Sciatic nerve (tissue), 2 donors: ENCODE results near the gene NRP1. TPM values are rescaled to one million over a fixed set of nuclear protein-coding genes. Genes with fewer than 3 reads are reported as not detected.

ENCODE experiments used
- ATAC-seq: fragments of 200-7000 bp; cut with Tn5 transposase; one replicate; pipeline ENCODE4 v1.9.1; 2020; ENCODE audit warnings: mild to moderate bottlenecking, moderate library complexity
- DNase-seq: peaks from one replicate; pipeline ENCODE4 v3.0.0-alpha.2; 2020; ENCODE audit warnings: low spot score
- intact Hi-C: fragments of 100-400 bp; cut with DNase I; formaldehyde crosslinking; loops from one replicate; pipeline ENCODE4 v1.14.2; 2022
- total RNA-seq: library from RNA; stranded (reverse); fragmentation: NEBNext Ultra II Directional; extraction: Animal tissue kit (Norgen Biotek cat#: 25700); gene quantifications from one replicate; pipeline ENCODE4 v1.2.1, GENCODE V29; 2021
- donor health status: DM: no; HTN: no; CAD: no.
- donor health status: DM: no; HTN: no; CAD: no.

The NRP1 gene
- total RNA-seq, 1 donor from 2014 or later: 156 TPM

DNA sequence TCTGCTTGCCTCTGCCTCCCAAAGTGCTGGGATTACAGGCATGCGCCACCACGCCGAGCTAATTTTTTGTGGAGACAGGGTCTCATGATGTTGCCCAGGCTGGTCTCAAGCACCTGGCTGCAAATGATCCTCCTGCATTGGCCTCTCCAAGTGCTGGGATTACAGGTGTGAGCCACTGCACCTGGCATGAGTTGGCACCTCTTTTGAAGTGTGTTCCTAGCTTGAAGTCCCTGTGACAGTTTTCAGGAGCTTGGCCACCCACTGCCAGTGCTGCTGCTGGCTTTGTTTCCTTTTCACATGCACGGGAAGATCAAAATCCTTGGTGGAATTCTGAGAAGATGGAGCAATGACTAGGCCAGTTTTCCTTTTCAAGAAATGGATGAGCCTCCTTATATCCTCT is 126.3 kb downstream of the NRP1 start:
- ATAC-seq (no peak), DNase-seq (no peak)
- intact Hi-C loops: no loop called here

DNA sequence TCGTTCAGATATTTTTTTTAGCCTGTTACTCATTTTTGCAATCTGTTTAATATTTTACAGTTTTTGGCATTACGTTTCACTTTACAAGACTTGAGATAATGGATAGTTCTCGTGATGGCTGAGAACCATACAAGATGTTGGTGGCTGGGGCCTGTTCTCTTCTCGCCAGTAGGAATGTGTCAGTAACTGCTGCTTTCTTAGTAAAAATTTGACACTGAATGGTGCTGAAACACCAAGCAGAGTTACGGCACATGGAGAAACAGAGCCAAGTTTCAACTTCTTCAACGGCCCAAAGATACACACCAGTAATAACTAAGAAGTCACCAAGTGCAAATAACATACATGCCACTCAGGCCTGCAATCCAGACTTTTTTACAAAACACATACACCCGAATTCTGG is 130.4 kb downstream of the NRP1 start:
- peak; percentile 59 for ATAC-seq
- intact Hi-C loops: no loop called here
- no peak for DNase-seq

DNA sequence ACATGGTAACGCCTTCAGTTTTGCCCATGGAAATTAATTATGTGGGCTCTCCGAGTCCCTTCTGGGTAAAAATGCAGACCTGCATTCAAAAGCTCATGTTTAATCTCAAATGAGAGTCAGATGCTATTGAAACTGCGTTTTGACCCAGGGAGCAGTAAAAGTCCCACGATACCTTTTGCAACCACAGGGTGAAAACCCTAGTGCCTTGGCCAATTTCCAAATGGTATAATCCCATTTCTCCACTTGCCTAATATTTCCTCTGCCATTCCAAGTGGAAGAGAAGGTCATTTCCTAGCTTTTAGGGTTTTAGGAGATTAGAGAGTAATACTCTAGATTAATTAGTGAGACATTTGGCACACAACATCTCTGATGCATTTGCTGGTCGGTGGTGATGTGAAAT is 132.5 kb downstream of the NRP1 start:
- intact Hi-C loops: no loop called here
- DNase-seq (no peak), ATAC-seq (no peak)

DNA sequence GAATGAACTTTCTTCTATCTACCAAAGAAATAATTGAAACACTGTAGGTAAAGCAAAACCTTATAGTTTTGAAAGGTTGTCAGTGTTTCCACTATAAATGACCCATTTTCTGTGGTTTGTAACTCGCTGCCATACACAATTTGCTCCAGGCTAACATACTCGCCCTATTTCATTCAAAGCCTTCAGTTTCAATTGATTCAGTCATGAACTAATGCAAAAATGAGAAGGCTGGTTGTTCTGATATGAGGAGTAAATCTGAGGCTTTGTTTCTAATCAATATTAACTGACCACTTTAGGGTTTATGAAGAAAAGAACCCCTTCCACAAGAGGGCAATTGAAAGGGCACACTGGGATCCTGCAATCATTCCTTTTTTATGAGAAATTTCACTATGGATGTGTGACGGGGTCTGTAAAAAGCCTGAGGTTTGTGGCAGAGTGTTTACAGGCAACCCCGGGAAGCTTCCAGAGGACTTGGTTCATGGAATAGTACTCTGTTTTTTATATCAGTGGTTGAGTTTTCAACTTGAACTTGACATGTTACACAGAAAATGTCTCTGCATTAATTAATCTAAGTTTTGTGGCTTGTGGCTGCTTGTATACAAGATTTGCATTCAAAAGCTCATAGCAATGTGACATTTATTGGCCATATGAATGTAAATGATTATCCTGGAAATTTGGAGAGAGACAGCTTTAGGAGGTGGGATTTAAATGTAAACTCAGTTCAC is 133.2 kb downstream of the NRP1 start:
- no peak for ATAC-seq
- intact Hi-C loops: no loop called here
- DNase-seq: no peak

DNA sequence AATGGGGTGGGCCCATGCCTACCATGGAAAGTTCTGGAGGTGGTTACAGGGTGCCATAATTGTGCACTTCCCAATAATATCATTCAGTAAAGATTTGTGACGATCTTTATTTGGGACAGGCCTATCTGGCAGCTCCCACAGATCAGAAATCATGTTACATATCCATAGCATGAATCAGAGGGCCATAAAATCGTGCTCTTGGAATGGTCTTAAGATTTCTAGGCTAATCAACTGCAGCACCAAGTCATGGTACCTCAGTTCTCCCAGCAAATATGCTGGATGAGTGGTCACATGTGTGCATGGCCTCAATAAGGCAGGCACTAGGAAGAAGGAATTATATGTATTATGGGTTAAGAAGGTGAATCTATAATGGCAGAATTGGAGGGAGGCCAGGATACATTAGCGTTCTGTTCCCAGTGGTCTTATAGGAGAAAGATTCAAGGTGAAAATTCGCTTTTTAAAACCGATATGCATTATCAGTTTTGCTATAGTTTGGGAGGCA is 134.7 kb downstream of the NRP1 start:
- ATAC-seq: no peak
- DNase-seq: no peak
- intact Hi-C loops: no loop called here

DNA sequence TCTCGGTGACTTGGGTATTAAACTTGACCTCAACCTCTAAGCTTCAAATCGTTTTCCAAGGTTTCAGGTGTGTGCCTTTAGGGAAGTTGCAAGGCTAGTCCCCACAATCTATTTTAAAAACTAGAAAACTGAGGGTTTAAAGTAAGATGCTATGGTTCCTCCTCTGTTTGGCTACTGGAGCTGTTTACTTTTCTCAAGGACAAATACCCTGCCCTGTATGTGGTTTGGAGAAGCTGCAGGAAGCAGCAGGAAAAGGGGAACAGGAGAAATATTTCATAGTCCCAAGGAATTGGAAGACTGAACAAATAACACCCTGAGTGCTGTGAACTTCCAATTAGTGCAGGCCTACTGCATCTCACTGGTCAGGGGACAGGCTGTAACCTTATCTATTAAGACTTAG is 135.9 kb downstream of the NRP1 start:
- ATAC-seq (no peak), DNase-seq (no peak)
- intact Hi-C loops: no loop called here

DNA sequence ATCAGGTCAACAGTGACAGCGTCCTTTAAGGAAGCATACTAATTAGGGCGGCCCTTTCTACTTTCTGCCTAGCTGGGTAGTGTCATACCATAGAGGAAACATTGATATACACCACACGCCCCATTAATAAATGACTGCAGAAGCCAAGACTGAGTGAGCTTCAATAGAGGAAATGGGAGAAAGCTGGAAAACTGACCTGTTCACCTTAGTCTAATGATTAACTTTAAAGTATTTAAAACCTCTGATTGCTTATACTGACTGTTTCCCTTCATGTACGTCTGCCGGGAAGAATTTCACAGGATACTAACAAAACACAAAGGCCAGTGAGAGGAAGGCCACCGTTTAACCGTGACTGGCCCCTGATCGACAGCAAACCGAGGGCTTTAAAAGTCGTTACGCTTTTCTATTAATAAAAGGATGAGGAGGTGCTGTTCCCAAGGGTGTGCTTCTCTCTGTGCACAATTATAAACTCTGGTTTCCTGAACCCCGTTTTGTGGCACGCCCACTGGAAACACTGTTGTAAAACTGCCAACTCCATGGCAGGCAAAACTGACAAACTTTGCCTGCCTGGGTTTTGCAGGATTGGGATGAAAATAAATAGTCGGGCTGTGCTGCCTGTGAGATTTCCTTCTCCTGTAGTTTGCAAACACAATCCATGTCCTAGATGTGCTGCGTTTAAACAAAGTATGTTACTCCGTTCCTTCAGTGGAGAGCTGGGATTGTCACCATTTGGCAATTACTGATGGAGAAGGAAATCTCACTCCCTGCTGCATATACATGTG is 137.6 kb downstream of the NRP1 start:
- intact Hi-C loops: no loop called here
- ATAC-seq (no peak), DNase-seq (no peak)

DNA sequence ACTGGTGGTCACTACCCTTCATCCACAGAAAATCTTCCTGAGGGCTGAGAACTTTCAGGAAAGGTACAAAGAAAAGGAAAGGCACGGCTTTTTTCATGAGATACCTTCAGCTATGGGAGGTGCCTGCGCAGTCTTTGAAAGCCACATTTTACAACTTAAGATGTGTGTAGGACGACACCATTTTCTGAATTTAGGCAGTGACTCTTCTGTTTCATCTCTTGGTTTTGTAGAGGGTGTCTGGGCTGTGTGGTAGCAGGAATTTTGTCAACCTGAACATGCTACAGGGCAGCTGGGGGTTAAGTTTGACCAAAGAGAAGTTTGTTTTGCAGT is 138.1 kb downstream of the NRP1 start:
- ATAC-seq (no peak), DNase-seq (no peak)
- intact Hi-C loops: no loop called here

DNA sequence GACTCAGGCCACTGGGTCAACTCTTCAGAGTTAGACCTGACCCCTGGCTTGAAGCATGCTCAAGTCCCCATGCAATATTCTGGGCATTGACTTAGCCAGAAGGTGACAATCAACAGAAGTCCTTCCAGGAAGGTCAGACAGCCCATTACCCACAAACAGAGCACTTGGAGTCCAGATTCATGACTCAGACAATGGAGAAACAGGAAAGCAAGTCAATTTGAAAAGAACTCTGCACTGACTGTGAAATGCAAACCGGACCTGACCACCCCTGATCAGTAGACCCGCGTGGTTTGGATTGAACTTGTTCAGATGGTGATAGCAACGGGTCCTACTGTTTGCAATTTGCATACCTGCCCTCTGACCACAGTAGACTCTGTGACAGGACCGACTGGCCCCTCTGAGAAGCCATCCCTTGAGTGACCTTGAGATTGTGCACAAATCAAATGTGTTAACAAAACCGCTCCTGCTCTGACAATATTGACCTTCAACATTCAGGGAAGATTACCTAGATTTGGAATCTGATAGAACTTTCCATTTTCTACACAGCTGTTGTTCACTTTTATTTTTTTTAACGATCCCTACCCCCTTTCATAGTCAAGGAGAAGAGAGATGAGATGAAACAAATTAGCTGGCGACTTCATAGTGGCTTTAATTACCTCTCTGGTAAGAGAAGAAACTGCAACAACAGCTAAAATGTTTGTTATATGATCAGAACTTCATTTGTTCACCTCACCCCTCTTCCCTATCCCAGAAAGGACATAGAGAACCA is 138.7 kb downstream of the NRP1 start:
- DNase-seq (no peak), ATAC-seq (no peak)
- intact Hi-C loops: no loop called here

DNA sequence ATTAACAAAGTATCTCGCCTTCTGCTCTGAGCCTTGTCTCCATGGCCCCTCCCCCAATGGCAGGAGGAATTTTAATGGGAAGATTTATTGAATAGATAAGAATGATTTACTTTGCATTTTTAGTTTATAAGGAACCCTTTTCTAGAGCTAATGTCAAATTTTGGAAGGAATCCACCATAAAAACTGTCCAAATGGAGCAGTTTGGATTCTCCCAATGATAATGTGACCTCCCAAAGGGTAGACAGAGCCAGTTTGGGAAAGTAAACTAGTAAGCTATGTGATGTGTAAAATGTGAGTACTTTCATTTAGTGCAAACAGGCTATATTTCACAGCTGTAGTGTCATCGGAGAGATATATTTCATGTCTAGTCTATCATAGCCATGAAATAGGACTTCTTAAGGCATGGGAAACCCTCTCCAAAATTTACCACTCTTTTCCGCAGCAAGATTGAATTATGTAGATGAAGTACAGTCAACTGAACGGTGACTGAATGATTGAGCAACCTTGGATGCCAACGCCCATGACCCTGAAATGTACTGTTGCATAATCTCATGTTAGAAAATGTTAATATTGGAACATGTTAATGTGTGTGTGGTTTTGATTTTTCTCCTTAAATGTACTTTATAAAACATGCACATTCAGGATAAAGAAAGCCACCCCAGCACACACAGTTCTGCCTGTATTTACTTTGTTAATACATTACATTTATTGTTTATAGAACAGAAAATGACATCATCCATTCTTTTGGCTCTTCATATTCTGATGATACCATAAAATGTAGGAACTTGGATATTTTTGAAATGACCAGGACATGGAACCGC is 140.6 kb downstream of the NRP1 start:
- DNase-seq: no peak
- ATAC-seq: peak; percentile 86
- intact Hi-C loops: no loop called here

DNA sequence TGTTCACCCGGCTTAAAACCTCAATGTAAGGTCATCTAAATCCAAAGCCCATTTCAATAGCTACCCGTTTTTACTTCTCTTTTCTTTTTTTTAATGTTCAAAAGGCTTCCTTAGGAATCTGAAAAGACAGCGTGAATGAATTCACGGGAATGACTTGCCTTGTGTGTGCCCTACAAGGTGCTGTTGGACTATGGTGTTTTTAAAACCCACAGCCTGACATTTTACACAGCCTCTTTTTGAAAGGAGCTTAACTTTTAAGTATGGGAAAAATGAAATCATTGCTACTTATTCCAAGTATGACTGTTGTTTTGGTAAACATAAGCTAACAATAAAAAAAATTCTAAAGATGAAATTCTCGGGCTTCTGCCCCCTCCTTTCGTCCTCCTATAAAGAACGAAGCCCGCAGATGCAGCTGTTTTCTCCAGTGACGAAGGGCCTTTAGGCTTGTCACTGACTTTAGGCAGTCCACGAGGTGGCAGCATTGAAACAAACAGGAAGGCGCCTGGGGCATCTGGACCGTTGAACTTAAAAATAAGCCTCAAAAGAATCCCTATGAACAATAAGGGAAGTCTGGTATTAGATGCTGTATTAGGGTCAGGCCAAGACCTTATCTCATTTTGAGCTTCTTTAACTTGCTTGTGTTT is 141.3 kb downstream of the NRP1 start:
- ATAC-seq (peak; percentile 92), DNase-seq (peak; percentile 88)
- intact Hi-C loops: no loop called here

DNA sequence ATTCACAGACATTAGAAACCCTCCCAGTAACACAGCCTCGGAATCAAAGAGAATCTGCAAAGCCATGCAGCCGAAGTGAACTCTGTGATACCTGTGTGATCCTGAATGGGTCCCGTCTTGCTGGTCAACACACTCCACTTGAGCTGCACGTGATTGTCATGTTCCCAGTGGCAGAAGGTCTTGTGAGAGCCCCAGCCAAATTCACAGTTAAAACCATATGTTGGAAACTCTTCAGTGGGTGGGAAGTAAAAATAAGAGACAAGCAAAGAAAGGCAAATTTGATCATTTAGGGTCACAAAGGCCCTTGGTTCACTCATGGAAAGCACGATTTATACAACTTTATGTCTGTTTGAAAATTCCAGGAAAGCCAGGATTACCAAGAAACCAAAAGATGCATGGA is 142.3 kb downstream of the NRP1 start:
- ATAC-seq (no peak), DNase-seq (no peak)
- intact Hi-C loops: no loop called here

DNA sequence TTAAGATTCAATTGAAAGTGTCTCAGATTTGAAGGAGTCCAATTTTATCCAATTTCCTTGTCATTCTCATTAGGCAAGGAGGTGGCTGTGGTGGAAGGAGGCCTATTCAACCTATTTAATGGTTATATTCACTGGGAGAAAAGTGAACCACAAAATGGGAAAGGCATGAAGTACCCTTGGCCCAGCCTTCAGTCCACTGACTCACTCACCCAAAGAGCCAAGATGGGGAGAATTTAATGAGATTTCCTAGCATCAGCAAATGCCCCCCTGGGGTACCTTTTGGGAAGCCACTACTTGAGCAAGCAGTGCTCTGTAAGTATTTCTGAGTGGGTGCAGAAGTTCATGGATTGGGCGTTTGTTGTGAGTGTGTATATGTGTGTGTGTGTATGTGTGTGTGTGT is 144.1 kb downstream of the NRP1 start:
- DNase-seq (no peak), ATAC-seq (no peak)
- intact Hi-C loops: no loop called here

DNA sequence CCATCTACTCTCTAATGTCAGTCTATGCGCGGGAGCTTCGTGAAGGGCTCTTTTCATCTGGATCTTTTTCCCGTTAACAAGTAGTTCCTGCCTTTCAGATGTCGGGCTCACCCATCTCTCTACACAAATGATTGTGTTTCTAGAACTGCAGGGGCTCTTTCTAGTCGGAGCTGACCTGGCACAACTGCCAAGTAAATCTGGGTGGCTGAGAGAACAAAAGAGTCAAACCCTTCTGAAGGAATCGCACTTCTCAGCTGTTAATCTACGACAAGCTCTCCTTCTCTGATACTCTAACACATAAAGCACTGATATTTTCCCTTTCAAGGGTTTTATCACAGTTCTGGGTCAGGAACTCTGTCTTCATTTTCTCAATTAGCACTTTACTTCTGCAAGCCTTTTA is 144.7 kb downstream of the NRP1 start:
- intact Hi-C loops: no loop called here
- DNase-seq (no peak), ATAC-seq (no peak)

DNA sequence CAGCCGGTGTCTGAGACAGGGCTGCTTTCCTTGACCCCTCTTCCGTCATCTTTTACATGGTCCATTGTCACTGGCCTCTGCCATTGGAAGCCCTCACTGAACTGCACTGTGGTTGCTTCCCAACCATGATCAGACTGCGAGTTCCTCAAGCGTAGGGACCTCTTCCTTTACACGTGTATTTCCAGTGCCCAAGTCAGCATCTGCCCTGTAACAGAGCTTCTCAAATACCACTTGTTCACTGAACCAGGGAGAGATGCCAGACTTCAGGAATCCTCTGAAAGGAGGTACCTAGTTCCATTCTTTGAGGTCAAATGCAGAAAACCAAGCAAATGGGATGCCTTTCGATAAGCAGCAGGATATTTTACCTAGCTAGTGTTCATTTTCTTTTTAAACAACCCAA is 145.1 kb downstream of the NRP1 start:
- ATAC-seq (no peak), DNase-seq (no peak)
- intact Hi-C loops: no loop called here

DNA sequence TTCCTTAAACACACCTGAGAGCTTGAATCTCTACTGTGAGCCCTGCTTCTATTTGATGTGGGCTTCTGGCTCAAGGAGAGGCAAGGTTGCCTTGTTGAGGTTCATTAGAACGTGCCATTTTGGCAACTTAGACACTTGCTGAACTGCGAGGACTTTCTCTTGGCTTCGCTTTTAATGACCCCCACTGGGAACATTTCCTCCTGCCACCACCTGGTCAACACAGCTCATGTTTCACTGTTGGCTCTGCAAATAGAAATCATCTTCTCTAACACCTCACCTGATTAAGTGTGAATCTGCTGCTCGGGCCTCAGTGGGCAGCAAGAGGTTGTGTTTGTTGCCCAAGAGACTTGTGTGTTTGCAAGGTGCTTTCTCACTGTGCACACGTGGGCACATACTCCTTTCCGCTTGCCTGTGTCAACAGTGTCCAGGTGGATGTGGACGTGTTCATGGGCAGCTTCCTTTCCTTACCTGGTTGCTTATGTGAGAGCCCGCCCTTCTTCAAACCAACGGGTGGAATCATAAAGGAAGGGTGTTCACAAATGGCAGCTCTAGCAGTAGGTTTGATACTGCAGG is 147.0 kb downstream of the NRP1 start:
- ATAC-seq (no peak), DNase-seq (no peak)
- intact Hi-C loops: no loop called here

DNA sequence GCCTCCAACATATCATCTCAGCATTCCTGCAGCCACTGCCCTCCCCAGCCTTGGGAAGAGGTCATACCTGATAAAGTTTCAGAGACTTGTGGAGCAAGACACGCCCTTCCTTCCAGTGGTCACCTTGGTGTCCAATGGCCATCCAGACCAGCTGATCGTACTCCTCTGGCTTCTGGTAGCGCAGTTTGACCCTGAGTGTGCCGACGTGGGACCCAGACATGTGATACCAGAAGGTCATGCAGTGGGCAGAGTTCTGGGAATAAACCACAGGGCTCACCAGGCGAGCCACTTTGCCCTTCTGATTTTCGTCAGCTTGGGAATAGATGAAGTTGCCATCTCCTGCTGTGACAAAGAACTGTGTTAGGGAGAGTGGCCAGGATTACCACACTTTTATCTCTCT is 148.3 kb downstream of the NRP1 start:
- intact Hi-C loops: no loop called here
- no peak for DNase-seq
- no peak for ATAC-seq

DNA sequence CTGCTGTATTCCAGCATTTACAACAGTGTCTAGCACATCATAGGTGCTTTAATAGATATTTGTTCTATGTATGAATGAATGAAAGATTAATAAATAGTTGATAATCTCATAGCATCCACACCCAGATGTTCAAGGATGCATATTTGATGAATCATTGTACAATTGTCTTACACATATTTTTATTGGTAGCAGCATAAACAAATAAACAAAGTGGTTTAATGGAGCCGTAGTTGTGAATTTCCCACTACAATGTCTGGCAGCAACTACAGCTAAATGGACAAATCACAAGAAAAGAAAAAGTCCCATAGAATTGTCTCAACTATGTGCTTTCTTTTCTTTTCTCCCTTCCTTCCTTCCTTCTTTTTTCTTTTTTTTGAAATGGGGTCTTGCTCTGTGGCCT is 150.8 kb downstream of the NRP1 start:
- intact Hi-C loops: loop anchor here (5.0 kb wide), 1 partner anchor 654 kb away; no protein-coding TSS in a partner anchor
- ATAC-seq (no peak), DNase-seq (no peak)
